Thoracic aorta (tissue), 2 donors: ENCODE results near the gene UBN1. TPM values are rescaled to one million over a fixed set of nuclear protein-coding genes. Genes with fewer than 3 reads are reported as not detected.

ENCODE experiments used
- ATAC-seq: fragments of 150-250 bp; one replicate; pipeline ENCODE4 v1.8.0; 2017; ENCODE audit warnings: low read depth; ENCODE audit not compliant: insufficient number of reproducible peaks, low FRiP score
- DNase-seq: peaks from one replicate; pipeline ENCODE4 v3.0.0-alpha.2; 2020; ENCODE audit warnings: low spot score
- H3K27ac ChIP-seq, 2 donors: fragments of 200-600 bp; sonication (generic); 1 replicate in 1 of 2; 2 replicates in 1 of 2; pipeline ENCODE4 v1.5.1; 2016; ENCODE audit warnings: mild to moderate bottlenecking in 2 of 2, moderate library complexity in 2 of 2
- H3K27me3 ChIP-seq: fragments of 200-600 bp; sonication (generic); replicated peaks from 2 replicates; pipeline ENCODE4 v1.6.0; 2016; ENCODE audit warnings: mild to moderate bottlenecking; ENCODE audit not compliant: insufficient read depth
- H3K36me3 ChIP-seq: fragments of 200-600 bp; sonication (generic); one replicate; pipeline ENCODE4 v1.5.1; 2016
- H3K4me1 ChIP-seq, 2 donors: fragments of 200-600 bp; sonication (generic); 1 replicate in 1 of 2; 2 replicates in 1 of 2; pipeline versions ENCODE4 v1.5.1 to v1.6.0; 2016; ENCODE audit warnings: low read depth in 2 of 2, mild to moderate bottlenecking in 1 of 2; ENCODE audit not compliant: control insufficient read depth in 1 of 2
- H3K4me3 ChIP-seq: fragments of 200-600 bp; sonication (generic); 2 replicates; pipeline ENCODE4 v1.5.1; 2016; ENCODE audit warnings: mild to moderate bottlenecking
- H3K9me3 ChIP-seq: fragments of 200-600 bp; sonication (generic); 2 replicates; pipeline ENCODE4 v1.5.1; 2016
- total RNA-seq, 2 donors: library from RNA; depleted of rRNA; stranded (reverse); fragments of >200 nt; gene quantifications; one replicate each; pipeline versions ENCODE4 v1.1.0 to v1.2.3, GENCODE V29; 2016
- TF ChIP-seq, protein P1 (sequence below): fragments of 200-600 bp; sonication (generic); IDR thresholded peaks from one replicate; pipeline ENCODE4 v1.5.1; 2019; ENCODE audit warnings: antibody characterized with exemption

The UBN1 gene
- total RNA-seq, 2 donors from 2014 or later = 27.1 to 37.0 TPM

DNA sequence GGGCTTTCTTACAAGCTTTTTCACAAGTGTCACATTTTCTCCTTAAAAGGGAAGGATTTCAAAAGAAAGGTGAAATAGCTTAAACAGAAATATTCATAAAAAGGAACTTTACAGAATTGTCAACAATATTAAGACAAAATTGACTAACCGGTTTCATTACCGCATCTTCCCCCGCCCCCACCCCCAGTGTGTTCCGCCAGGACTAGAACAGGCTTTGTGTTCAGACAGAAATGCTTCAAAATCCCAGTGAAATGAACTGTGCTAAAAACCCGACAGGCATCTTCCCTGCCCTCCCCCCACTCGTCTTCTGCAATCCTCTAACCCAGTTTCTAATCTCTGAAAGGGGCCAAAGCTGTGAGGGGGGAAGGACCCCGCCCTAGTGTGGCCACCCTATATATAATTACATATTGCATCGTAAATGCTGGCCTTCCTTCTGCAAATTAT, 43.9 kb upstream of the UBN1 start:
- DNase-seq (no peak), ATAC-seq (no peak)
- H3K4me1 ChIP-seq = peaks cover 9 to 21% of the 10 kb centered on the region in 2 donors
- H3K4me3 ChIP-seq = peak overlapping the region; percentile 81
- H3K9me3 ChIP-seq = no peaks in the 10 kb centered on the region
- peaks cover 21% of the 10 kb centered on the region for H3K36me3 ChIP-seq
- no peaks in the 10 kb centered on the region for H3K27me3 ChIP-seq
- TF ChIP-seq, protein P1, sequence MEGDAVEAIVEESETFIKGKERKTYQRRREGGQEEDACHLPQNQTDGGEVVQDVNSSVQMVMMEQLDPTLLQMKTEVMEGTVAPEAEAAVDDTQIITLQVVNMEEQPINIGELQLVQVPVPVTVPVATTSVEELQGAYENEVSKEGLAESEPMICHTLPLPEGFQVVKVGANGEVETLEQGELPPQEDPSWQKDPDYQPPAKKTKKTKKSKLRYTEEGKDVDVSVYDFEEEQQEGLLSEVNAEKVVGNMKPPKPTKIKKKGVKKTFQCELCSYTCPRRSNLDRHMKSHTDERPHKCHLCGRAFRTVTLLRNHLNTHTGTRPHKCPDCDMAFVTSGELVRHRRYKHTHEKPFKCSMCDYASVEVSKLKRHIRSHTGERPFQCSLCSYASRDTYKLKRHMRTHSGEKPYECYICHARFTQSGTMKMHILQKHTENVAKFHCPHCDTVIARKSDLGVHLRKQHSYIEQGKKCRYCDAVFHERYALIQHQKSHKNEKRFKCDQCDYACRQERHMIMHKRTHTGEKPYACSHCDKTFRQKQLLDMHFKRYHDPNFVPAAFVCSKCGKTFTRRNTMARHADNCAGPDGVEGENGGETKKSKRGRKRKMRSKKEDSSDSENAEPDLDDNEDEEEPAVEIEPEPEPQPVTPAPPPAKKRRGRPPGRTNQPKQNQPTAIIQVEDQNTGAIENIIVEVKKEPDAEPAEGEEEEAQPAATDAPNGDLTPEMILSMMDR = no peak
- H3K27ac ChIP-seq = peak overlapping the region; percentile 53 to 86

DNA sequence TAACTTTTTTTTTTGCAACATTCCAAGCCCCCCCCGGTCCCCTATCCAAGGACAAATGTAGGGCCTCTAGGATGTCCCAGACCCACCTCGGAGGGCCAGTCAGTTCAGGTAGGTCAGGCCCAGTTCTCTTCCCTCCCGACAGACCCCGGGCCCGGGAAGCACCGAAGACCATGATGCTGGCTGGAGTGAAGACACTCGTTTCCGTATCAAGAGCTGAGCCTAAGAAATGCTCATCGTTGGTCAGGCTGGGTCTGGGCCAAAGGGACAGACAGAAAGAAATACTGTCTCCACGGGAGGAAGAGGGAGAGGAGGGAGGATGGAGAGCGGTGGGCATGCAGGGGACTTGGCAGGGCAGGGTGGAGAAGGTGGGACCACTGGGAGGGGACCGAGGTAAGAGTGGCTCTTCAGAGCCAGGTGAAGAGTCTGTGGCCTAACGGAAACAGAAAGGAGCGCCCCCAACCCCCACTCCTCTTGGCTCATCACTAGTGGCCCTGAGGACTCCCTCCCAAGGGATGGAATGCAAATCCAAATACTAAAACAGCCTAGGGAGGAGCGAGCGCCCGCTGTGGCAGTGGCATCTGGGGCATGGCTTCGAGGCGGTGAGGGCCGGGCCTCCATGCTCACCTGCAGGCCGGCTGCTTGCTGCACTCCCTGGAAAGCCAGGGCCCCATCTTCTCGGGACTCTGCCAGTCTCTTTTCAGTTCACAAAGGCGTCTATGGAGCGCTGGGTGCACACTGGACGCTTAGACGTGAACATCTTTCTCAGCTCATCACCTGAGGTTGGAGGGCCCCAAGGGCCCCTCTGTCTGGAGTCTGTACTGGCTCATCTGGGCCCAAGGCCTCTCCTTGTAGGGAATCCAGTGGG, 43.2 kb upstream of the UBN1 start:
- Histone ChIP-seq H3K4me3 (no peak overlapping the region), H3K4me1 (peaks cover 9 to 21% of the 10 kb centered on the region in 2 donors), H3K9me3 (no peaks in the 10 kb centered on the region), H3K27me3 (no peaks in the 10 kb centered on the region), H3K36me3 (peaks cover 22% of the 10 kb centered on the region), H3K27ac (no peak overlapping the region)
- TF ChIP-seq, protein P1 = no peak
- DNase-seq (no peak), ATAC-seq (no peak)

DNA sequence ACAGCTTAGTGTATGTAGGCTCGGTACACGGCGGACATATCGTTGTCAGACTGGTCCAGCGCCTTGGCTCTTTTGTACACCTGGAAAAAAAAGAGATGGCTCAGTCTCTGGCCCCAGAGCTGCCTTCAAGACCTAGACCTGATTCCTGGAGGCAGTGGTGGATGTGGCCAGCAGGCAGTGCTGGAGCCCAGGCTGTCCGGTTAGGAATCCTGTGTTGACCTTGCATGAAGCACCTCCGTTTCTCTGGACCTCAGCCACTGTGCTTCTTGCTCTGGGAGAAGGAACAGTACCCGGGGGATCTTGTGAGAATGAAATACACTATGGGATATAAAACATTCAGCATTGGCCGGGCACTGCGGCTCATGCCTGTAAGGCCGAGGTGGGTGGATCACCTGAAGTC, 42.0 kb upstream of the UBN1 start:
- peaks cover 9 to 21% of the 10 kb centered on the region in 2 donors for H3K4me1 ChIP-seq
- H3K4me3 ChIP-seq = no peak overlapping the region
- TF ChIP-seq, protein P1 = no peak
- ATAC-seq (no peak), DNase-seq (no peak)
- no peaks in the 10 kb centered on the region for H3K9me3 ChIP-seq
- no peaks in the 10 kb centered on the region for H3K27me3 ChIP-seq
- H3K36me3 ChIP-seq = peaks cover 27% of the 10 kb centered on the region
- H3K27ac ChIP-seq = no peak overlapping the region

DNA sequence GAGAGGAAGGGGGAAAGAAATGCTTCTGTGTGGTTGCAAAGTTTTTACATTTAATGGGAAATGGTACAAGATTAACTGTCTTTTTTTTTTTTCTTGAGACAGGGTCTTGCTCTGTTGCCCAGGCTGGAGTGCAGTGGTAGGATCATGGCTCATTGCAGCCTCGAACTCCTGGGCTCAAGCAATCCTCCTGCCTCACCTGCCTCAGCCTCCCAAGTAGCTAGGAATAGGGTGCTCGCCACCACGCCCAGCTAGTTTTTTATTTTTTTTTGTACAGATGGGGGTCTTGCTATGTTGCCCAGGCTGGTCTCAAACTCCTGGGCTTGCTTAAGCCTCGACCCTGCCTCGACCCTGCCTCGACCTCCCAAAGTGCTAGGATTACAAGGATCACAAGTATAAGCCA, 41.0 kb upstream of the UBN1 start:
- no peak for DNase-seq
- H3K27ac ChIP-seq = no peak overlapping the region
- peaks cover 34% of the 10 kb centered on the region for H3K36me3 ChIP-seq
- H3K4me1 ChIP-seq = peaks cover 7 to 15% of the 10 kb centered on the region in 2 donors
- H3K9me3 ChIP-seq = no peaks in the 10 kb centered on the region
- no peak overlapping the region for H3K4me3 ChIP-seq
- no peak for ATAC-seq
- TF ChIP-seq, protein P1 = no peak
- H3K27me3 ChIP-seq = no peaks in the 10 kb centered on the region

DNA sequence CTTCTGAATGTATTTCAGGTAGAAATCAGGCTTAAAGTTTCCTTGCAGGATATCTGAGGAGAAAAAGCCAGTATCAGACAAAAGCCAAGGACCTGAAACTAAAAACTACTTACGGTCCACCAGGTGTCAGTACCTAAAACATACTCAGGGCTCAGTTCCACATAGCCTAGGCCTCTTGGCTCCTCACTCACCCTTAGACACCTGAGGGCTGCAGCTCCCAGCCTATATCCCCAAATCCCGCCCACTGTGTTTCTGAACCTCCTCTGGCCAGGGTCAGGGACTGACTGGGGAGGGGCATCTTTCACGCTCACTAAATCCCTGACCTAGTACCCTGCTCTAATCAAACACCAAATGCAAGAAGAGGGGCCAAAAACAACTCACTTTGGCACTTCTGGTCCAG, 36.0 kb upstream of the UBN1 start:
- Histone ChIP-seq H3K9me3 (no peaks in the 10 kb centered on the region), H3K27ac (no peak overlapping the region), H3K27me3 (no peaks in the 10 kb centered on the region), H3K4me3 (no peak overlapping the region), H3K36me3 (peaks cover 49% of the 10 kb centered on the region), H3K4me1 (peaks cover 0 to 17% of the 10 kb centered on the region in 2 donors)
- ATAC-seq (no peak), DNase-seq (no peak)
- TF ChIP-seq, protein P1 = no peak
